Esophagus squamous epithelium (tissue), 5 donors: ENCODE results near the gene TMF1. TPM values are rescaled to one million over a fixed set of nuclear protein-coding genes. Genes with fewer than 3 reads are reported as not detected.
A peak's percentile ranks its signal among the peaks of the same experiment; 100 is the strongest.

Experiments used
- DNase-seq: peaks from one replicate; lab custom pipeline; 2025; lab: John Stamatoyannopoulos, UW
- H3K27ac ChIP-seq, 4 donors: fragments of 200-600 bp; sonication (generic); one replicate each; pipeline ENCODE4 v1.5.1; 2016 to 2019; ENCODE audit warnings: mild to moderate bottlenecking in 1 of 4
- H3K27me3 ChIP-seq, 4 donors: fragments of 200-600 bp; sonication (generic); 1 replicate in 3 of 4; 2 replicates in 1 of 4; pipeline versions ENCODE4 v1.5.1 to v1.6.0; 2017 to 2021; ENCODE audit warnings: antibody characterized with exemption in 1 of 4
- H3K36me3 ChIP-seq, 3 donors: fragments of 200-600 bp; sonication (generic); one replicate each; pipeline ENCODE4 v1.5.1; 2016 to 2019
- H3K4me1 ChIP-seq, 3 donors: fragments of 200-600 bp; sonication (generic); one replicate each; pipeline ENCODE4 v1.5.1; 2017 to 2019
- H3K4me3 ChIP-seq, 4 donors: fragments of 200-600 bp; sonication (generic); 1 replicate in 3 of 4; 2 replicates in 1 of 4; pipeline ENCODE4 v1.5.1; 2016 to 2019; ENCODE audit warnings: mild to moderate bottlenecking in 2 of 4, moderate library complexity in 1 of 4
- H3K9me3 ChIP-seq, 3 donors: fragments of 200-600 bp; sonication (generic); one replicate each; pipeline ENCODE4 v1.5.1; 2016 to 2019
- POLR2A ChIP-seq, 4 donors: fragments of 450-650 bp; IDR thresholded peaks; one replicate each; pipeline ENCODE4 v1.6.1; 2017; ENCODE audit warnings: antibody characterized with exemption in 4 of 4, mild to moderate bottlenecking in 4 of 4, moderate library complexity in 3 of 4
- WGBS, 2 donors: methylation state at CpG; one replicate each; pipeline ENCODE4 v1.1.5; 2018; 5-methylcytosine and 5-hydroxymethylcytosine counted together
- intact Hi-C: fragments of 100-400 bp; cut with DNase I; formaldehyde crosslinking; loops from one replicate; pipeline ENCODE4 v1.15.0; 2022
- total RNA-seq, 4 donors: library from RNA; depleted of rRNA; stranded (reverse); fragments of >200 nt; gene quantifications; one replicate each; pipeline ENCODE4 v1.1.0, GENCODE V29; 2016
- TF ChIP-seq, protein P1 (sequence below), 6 experiments: fragments of 450-650 bp in 4 of 6; fragments of 200-600 bp in 2 of 6; sonication (generic) in 2 of 6; IDR thresholded peaks; one replicate each; pipeline ENCODE4 v1.5.1; 2016 to 2019; ENCODE audit warnings: antibody characterized with exemption in 6 of 6, mild to moderate bottlenecking in 4 of 6, moderate library complexity in 4 of 6
- donor health status: DM: yes; HTN: yes; CAD: no.

Gene TMF1
- total RNA-seq, 4 donors from 2014 or later, result 13.3 to 30.1 (median 19.4) TPM

DNA sequence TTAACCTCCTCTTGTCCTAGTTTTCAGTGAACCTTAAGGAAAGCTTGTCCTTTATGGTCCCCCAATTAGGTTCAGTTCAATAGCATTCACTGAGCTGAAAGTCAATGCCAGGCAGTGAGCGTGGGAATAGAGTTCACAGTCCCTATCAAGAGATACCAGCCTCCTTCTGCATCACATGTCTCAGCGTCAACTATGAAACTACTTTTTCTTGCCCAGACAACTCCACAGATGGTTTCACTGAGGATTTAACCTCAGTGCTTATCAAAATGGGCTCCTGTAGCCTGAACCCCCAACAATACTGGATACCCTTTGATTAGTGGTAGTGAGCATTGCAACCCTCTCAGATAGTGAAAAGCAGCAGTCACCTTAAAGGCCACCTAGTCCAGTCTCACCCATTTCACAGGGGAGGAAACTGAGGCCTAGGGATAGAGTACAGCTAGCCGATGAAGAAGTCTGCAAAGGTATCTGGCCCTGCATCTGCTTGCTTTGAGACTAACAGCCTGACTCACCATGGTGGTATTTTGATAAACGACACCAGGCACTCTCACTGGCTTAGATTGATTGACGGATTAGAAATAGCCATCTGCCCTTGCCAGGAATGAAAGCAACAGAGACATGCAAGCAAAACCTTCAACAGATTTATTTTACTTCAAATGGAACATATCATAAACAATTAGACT, 29.6 kb upstream of the TMF1 start:
- WGBS, 2 donors, result 37 to 52% methylated on average over 3 to 5 of the region's 5 CpGs
- DNase-seq, result no peak

DNA sequence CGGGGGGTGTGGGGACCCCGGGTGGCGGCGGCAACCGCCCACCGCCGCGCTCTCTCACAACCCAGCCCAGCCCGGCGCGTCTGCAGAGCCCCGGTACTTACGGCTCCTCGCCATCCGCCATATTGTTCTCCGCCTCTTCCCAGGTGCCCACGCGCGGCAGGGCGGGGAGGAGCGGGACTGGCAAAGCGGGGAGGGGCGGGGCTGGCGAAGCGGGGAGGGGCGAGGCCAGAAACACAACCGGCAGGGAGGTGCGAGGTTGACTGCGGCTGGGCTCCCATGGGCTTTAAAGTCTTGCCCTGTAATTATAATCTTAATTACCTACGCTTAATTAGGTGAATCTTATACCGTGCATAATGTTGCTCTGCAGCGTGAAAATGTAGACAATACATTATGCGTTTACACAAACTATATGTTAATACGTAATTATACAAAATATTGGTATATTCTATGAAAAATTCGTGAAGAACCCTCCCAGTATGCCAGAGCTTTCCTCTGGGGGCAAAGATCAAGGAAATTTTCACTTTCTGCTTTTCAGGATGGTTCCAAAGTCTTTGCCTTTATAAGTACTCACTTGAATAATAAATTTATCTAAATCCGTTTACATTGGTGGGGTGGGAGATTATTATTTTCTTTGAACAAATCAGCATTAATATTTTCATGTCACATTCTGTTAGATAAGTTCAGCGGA, 28.2 kb upstream of the TMF1 start, which contains the start of gene UBA3:
Gene UBA3 (minus strand): TSS at position 133 of the 688 bp plus-strand sequence. CDS start 12 bp downstream, at position 121.
- Histone ChIP-seq H3K27ac (peak within 1 kb of the TSS; percentile 86 to 91 (median 88)), H3K9me3 (no peaks in the 10 kb centered on the region), H3K4me1 (peaks cover 24 to 76% (median 42%) of the 10 kb centered on the region in 3 donors), H3K4me3 (peak within 1 kb of the TSS; percentile 70 to 92 (median 82)), H3K27me3 (no peaks in the 10 kb centered on the region), H3K36me3 (peaks cover 0 to 14% (median 0%) of the 10 kb centered on the region in 3 donors)
- peak; percentile 72 for DNase-seq
- 4 to 5% methylated on average over 28 of the region's 37 CpGs for WGBS, 2 donors
- TF ChIP-seq POLR2A (IDR thresholded peaks at IDR 0.05), result peak in 1 of 4 donors; percentile 66
- TF ChIP-seq, protein P1, sequence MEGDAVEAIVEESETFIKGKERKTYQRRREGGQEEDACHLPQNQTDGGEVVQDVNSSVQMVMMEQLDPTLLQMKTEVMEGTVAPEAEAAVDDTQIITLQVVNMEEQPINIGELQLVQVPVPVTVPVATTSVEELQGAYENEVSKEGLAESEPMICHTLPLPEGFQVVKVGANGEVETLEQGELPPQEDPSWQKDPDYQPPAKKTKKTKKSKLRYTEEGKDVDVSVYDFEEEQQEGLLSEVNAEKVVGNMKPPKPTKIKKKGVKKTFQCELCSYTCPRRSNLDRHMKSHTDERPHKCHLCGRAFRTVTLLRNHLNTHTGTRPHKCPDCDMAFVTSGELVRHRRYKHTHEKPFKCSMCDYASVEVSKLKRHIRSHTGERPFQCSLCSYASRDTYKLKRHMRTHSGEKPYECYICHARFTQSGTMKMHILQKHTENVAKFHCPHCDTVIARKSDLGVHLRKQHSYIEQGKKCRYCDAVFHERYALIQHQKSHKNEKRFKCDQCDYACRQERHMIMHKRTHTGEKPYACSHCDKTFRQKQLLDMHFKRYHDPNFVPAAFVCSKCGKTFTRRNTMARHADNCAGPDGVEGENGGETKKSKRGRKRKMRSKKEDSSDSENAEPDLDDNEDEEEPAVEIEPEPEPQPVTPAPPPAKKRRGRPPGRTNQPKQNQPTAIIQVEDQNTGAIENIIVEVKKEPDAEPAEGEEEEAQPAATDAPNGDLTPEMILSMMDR (IDR thresholded peaks at IDR 0.05), result no peak
- intact Hi-C loops, result no loop called here

More for the DNA sequence above, 29.6 kb upstream of the TMF1 start:
- no peaks in the 10 kb centered on the region for H3K27me3 ChIP-seq
- peaks cover 0 to under 1% (median 0%) of the 10 kb centered on the region in 3 donors for H3K36me3 ChIP-seq
- TF ChIP-seq, protein P1 (IDR thresholded peaks at IDR 0.05), result no peak
- no peak for TF ChIP-seq POLR2A (IDR thresholded peaks at IDR 0.05)
- peaks cover 26 to 83% (median 44%) of the 10 kb centered on the region in 3 donors for H3K4me1 ChIP-seq
- no peak overlapping the region for H3K4me3 ChIP-seq
- intact Hi-C loops, result no loop called here
- no peaks in the 10 kb centered on the region for H3K9me3 ChIP-seq
- peak overlapping the region; percentile 1 to 96 (median 59) for H3K27ac ChIP-seq

DNA sequence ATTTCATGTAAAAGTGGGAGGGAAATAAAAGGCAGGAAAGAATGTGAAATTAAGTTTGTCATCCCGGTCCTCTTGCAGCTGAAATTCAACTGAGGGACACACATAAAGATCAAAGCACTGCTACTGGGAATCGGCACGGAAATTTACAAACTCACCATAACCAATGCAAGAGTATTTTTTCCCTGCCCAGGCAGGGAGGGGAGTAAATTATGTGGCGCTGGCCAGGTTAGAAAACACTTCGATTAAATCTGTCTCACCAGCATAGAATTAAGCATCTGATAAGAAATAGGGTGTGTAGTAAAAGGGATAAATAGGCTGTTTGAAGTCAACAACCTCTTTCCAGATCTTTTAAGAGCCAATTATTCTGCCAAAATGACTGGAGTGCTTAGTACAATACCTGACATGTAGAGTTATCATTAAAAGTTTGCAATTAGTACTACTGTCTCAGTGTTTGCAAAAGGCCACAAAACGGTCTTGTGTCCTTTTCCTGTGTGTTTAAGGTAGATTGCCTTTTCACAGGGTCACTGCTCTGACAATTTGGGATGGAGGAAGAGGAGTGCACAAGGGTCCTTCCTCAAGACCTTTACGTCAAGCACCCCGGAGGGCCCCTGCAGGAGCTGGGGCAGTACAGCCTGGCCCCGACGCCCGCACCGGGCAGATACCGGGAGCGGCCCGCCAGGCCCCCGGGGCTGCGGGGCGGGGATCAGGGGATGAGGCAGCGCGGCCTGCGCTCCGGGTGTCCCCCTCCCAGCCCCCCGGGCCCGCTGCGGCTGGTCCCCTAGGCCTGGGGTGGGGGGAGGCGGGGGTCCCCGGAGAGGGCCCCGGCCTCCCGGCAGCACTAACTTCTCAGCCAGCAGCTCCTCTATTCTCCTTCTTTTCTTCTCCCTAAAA, 27.4 kb upstream of the TMF1 start:
- Histone ChIP-seq H3K4me1 (peaks cover 22 to 74% (median 42%) of the 10 kb centered on the region in 3 donors), H3K9me3 (no peaks in the 10 kb centered on the region), H3K27me3 (no peaks in the 10 kb centered on the region), H3K36me3 (peaks cover 0 to 23% (median 3%) of the 10 kb centered on the region in 3 donors), H3K27ac (peak overlapping the region; percentile 86 to 91 (median 88)), H3K4me3 (peak overlapping the region; percentile 70 to 92 (median 82))
- 3 to 6% methylated on average over 6 to 7 of the region's 29 CpGs for WGBS, 2 donors
- no peak for DNase-seq
- intact Hi-C loops, result no loop called here
- no peak for TF ChIP-seq POLR2A (IDR thresholded peaks at IDR 0.05)
- TF ChIP-seq, protein P1 (IDR thresholded peaks at IDR 0.05), result no peak

DNA sequence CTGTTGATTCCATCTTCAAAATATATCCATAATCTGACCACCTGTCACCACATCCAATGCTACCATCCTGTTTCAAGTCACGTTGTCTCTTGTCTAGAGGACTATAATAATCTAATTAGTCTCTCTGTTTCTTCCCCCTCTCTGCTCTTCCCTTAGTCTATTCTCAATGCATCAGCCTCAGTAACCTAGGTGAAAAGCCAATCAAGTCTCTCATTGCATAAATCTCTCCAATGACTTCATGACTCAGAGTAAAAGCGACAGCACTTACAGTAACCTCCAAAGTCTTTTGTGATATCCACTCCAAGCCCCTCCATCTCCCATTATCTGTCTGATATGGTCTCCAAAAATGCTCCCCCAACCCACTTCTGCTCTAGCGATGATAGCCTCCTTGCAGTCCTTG, 20.8 kb upstream of the TMF1 start:
- peaks cover 0 to 78% (median 3%) of the 10 kb centered on the region in 3 donors for H3K36me3 ChIP-seq
- no peak overlapping the region for H3K27ac ChIP-seq
- TF ChIP-seq, protein P1 (IDR thresholded peaks at IDR 0.05), result no peak
- TF ChIP-seq POLR2A (IDR thresholded peaks at IDR 0.05), result no peak
- H3K4me1 ChIP-seq, result peaks cover 0 to 13% (median 0%) of the 10 kb centered on the region in 3 donors
- intact Hi-C loops, result no loop called here
- WGBS, 2 donors, result 89 to 97% methylated on average over 3 of the region's 3 CpGs
- no peak overlapping the region for H3K4me3 ChIP-seq
- H3K9me3 ChIP-seq, result no peaks in the 10 kb centered on the region
- no peak for DNase-seq
- no peaks in the 10 kb centered on the region for H3K27me3 ChIP-seq
